Motor neuron (in vitro differentiated cells): ENCODE measurements around the gene PIK3CB. TPM values are rescaled to one million over a fixed set of nuclear protein-coding genes. Genes with fewer than 3 reads are reported as not detected.

ENCODE experiments used
- ATAC-seq, 8 experiments: fragments of 200-7000 bp; cut with Tn5 transposase; replicated peaks in 6 of 8; 2 replicates each; pipeline ENCODE4 v1.8.0; 2021; ENCODE audit warnings: mild to moderate bottlenecking in 8 of 8, moderate library complexity in 8 of 8
- H3K27ac ChIP-seq, 2 donors: fragments of 250-450 bp; sonication (Bioruptor Pico); 2 replicates each; pipeline ENCODE4 v1.9.0; 2021; ENCODE audit warnings: antibody characterized with exemption in 2 of 2, mild to moderate bottlenecking in 2 of 2, moderate library complexity in 1 of 2
- H3K4me1 ChIP-seq, 2 donors: fragments of 250-450 bp; sonication (Bioruptor Pico); replicated peaks in 1 of 2; 2 replicates each; pipeline ENCODE4 v1.6.1; 2021; ENCODE audit warnings: antibody characterized with exemption in 2 of 2, mild to moderate bottlenecking in 2 of 2, moderate library complexity in 1 of 2
- H3K4me3 ChIP-seq, 5 donors: fragments of 250-450 bp; sonication (Bioruptor Pico); 2 replicates each; pipeline ENCODE4 v1.9.0; 2021; ENCODE audit warnings: antibody characterized with exemption in 5 of 5, mild to moderate bottlenecking in 5 of 5, moderate library complexity in 4 of 5
- WGBS, 10 experiments: fragments of 450-650 bp; shearing (Covaris generic); methylation state at CpG; one replicate each; pipeline ENCODE4 v1.0.0; 2022; 5-methylcytosine and 5-hydroxymethylcytosine counted together
- in situ Hi-C, 9 experiments: fragments of 400-800 bp; cut with MboI; loops; one replicate each; pipeline ENCODE4 v1.15.0; 2021; ENCODE audit warnings: low sequenced_read_pairs in 9 of 9, low pct_unique_long_range_greater_than_20kb in 2 of 9; ENCODE audit not compliant: unreplicated experiment in 9 of 9
- total RNA-seq, 8 experiments: library from RNA; unstranded; fragments of 300-600 nt; gene quantifications; 2 replicates each; pipeline versions ENCODE4 v1.2.3 to v1.2.4, GENCODE V29; 2022

PIK3CB gene
- total RNA-seq, result 10 to 100 TPM in 4 of 8 experiments, 1 to 10 TPM in 4; 5.8 to 21.0 (median 10.6) TPM

DNA sequence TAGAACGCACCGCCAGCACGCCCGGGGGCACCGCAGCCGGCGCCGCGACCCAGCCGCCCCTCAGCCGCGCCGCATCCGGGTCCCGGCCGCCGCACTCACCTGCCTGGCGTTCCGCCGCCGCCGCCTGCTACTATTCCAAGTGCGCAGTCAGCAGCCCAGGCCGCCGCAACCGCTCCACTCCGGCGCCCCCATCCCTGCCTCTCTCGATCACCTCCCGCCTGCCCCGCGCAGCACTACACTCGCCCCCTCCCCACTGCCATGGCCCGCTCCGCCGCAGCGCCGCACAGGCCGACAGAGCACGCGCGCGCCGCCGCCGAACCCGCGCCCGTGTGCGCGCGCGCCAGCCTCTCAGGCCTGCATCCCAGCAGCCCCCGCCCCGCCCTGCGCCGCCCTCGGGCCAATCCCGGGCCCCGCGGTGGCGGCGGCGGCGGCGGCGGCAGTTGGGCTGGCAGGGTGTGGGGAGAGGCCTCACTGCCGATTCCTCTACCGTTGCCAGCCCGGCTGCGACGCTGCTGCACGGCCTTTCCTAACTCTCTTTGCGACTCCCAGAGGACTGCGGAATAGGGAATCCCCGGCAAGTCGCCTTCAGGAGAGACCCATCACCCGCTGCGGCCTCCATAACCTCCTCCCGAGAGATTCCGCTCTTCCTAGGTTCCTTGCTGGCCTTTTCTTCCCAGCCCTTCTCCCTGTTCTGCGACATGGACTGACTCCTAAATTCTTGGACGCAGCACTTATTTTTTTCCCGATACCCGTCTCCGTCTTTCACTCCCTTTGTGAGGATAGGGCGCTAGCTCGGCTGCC lies at the start of gene PIK3CB:
TSS of gene PIK3CB (minus strand) at position 333 of the 801 bp plus-strand sequence. CDS start 75,585 bp downstream, outside the sequence.
- H3K27ac ChIP-seq, result peak within 1 kb of the TSS; percentile 88 to 91
- peak; percentile 89 to 95 (median 94) for ATAC-seq
- H3K4me3 ChIP-seq, result peak within 1 kb of the TSS; percentile 55 to 85 (median 71)
- 0 to 9% (median 5%) methylated on average over 2 to 17 of the region's 88 CpGs; no CpG with 5 or more reads in 3 of the 10 experiments for WGBS, 10 experiments
- peaks cover 2 to 5% of the 10 kb centered on the region in 2 donors for H3K4me1 ChIP-seq
- in situ Hi-C loops, result no loop called here

DNA sequence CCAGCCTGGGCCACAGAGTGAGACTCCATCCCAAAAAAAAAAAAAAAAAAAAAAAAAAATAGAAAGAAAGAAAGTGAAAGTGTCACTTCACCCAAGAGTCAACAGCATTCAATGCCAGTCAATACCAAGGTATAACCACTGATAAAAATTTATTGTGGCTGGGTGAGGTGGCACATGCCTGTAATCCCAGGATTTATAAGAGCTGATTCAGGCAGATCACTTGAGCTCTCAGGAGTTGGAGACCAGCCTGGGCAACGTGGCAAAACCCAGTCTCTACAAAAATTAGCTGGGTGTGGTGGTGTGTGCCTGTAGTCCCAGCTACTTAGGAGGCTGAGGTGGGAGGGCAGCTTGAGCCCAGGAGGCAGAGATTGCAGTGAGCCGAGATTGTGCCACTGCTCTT lies 46.5 kb upstream of the PIK3CB start:
- ATAC-seq, result no peak

GRCh38 chr3:138879541-138880380 lies 45.0 kb upstream of the PIK3CB start:
- no peak for ATAC-seq
- in situ Hi-C loops, result no loop called here
- no peak overlapping the region for H3K27ac ChIP-seq
- 14 to 100% (median 69%) methylated on average over 1 to 8 of the region's 14 CpGs; no CpG with 5 or more reads in 2 of the 10 experiments for WGBS, 10 experiments
- no peak overlapping the region for H3K4me3 ChIP-seq
- H3K4me1 ChIP-seq, result no peaks in the 10 kb centered on the region

More for the DNA sequence above, 46.5 kb upstream of the PIK3CB start:
- Histone ChIP-seq H3K4me3 (no peak overlapping the region), H3K4me1 (no peaks in the 10 kb centered on the region), H3K27ac (no peak overlapping the region)
- in situ Hi-C loops, result no loop called here
- 0 to 100% (median 50%) methylated on average over 1 of the region's 2 CpGs; no CpG with 5 or more reads in 3 of the 10 experiments for WGBS, 10 experiments

GRCh38 chr3:138877226-138877625 lies 42.5 kb upstream of the PIK3CB start:
- no peak for ATAC-seq
- no peak overlapping the region for H3K4me3 ChIP-seq
- WGBS, 10 experiments, result 29 to 100% (median 96%) methylated on average over 1 to 2 of the region's 2 CpGs; no CpG with 5 or more reads in 6 of the 10 experiments

GRCh38 chr3:138875754-138876664 lies 41.3 kb upstream of the PIK3CB start:
- Histone ChIP-seq H3K4me3 (no peak overlapping the region), H3K4me1 (no peaks in the 10 kb centered on the region), H3K27ac (no peak overlapping the region)
- in situ Hi-C loops, result no loop called here
- ATAC-seq, result no peak
- 60 to 100% (median 80%) methylated on average over 1 to 8 of the region's 12 CpGs; no CpG with 5 or more reads in 1 of the 10 experiments for WGBS, 10 experiments

More at GRCh38 chr3:138877226-138877625, 42.5 kb upstream of the PIK3CB start:
- in situ Hi-C loops, result no loop called here
- no peak overlapping the region for H3K27ac ChIP-seq
- H3K4me1 ChIP-seq, result no peaks in the 10 kb centered on the region

DNA sequence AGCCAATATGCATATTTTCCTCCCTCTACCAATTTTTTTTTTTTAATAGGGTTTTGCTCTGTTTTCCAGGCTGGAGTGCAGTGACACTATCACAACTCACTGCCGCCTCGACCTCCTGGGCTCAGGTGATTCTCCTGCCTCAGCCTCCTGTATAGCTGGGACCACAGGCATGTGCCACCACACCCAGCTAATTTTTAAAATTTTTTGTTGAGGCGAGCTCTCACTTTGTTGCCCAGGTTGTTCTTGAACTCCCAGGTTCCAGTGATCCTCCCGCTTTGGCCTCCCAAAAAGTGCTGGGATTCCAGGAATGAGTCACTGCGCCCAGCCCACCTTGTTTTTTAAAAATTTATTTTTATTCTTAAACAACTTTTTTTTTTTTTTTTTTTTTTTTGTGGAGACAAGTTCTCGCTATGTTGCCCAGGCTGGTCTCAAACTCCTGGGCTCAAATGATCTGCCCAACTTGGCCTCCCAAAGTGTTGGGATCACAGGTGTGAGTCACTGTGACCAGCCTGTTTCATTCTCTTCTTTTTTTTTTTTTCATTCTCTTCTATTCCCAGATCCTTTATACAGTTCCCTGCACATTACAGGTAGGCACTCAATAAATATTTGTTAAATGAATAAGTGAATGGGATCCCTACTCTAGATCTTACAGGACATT lies 40.5 kb upstream of the PIK3CB start:
- Histone ChIP-seq H3K4me1 (no peaks in the 10 kb centered on the region), H3K4me3 (no peak overlapping the region), H3K27ac (no peak overlapping the region)
- in situ Hi-C loops, result no loop called here
- 37 to 100% (median 83%) methylated on average over 2 to 6 of the region's 6 CpGs for WGBS, 10 experiments
- ATAC-seq, result no peak

- WGBS, 10 experiments, result 70 to 100% (median 84%) methylated on average over 1 to 10 of the region's 10 CpGs
- Histone ChIP-seq H3K4me3 (no peak overlapping the region), H3K27ac (no peak overlapping the region), H3K4me1 (no peaks in the 10 kb centered on the region)
- no peak for ATAC-seq
- in situ Hi-C loops, result no loop called here
These were observed 38.9 kb upstream of the PIK3CB start for GRCh38 chr3:138873471-138874278.

DNA sequence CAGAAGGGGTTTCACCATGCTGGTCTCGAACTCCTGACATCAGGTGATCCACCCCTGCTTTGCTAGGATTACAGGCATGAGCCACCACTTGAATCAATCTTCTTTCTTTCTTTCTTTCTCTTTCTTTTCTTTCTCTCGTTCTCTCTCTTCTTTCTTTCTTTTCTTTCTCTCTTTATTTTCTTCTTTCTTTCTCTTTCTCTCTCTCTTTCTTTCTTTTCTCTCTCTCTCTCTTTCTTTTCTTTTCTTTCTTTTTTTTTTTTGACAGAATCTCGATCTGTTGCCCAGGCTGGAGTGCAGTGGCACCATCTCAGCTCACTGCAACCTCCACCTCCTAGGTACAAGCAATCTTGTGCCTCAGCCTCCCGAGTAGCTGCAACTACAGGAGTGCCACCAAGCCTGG lies 37.9 kb upstream of the PIK3CB start:
- 47 to 100% (median 84%) methylated on average over 2 to 4 of the region's 4 CpGs for WGBS, 10 experiments
- no peak overlapping the region for H3K4me3 ChIP-seq
- ATAC-seq, result no peak
- no peaks in the 10 kb centered on the region for H3K4me1 ChIP-seq
- H3K27ac ChIP-seq, result no peak overlapping the region
- in situ Hi-C loops, result no loop called here

DNA sequence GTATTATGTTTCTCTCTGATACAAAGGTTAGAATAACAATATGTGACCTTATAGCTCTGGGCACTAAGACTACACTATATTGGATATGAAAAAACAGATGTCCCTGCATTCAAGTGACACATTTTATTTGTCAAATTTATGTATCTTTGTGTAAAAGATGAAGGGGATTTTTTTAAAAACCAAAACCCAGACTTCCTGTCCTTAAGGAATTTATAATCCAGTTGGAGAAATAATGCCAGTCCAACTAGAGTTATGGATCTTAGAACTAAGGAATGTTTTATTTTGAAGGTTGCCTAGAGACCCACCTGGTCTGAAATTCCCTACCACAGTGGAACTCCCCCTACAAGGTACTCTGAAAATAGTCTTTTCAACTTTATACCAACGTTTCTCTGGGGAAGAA lies 33.3 kb upstream of the PIK3CB start:
- no peak overlapping the region for H3K4me3 ChIP-seq
- peaks cover 6 to 8% of the 10 kb centered on the region in 2 donors for H3K4me1 ChIP-seq
- no peak overlapping the region for H3K27ac ChIP-seq
- WGBS, 10 experiments, result 0 to 67% (median 29%) methylated on average over 1 of the region's 1 CpG; no CpG with 5 or more reads in 1 of the 10 experiments
- in situ Hi-C loops, result no loop called here
- ATAC-seq, result peak in 1 of 8 experiments; percentile 66

DNA sequence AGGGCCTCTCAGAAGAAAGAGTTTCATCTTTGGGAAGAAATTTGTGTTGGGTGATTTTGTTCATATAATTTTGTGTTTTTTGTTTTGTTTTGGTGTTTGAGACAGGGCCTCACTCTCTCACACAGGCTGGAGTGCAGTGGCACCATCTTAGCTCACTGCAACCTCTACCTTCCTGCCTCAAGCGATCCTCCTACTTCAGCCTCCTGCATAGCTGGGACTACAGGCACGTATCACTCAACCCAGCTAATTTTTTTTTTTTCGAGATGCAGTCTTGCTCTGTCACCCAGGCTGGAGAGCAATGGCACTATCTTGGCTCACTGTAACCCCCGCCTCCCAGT lies 29.0 kb upstream of the PIK3CB start:
- in situ Hi-C loops, result no loop called here
- Histone ChIP-seq H3K27ac (no peak overlapping the region), H3K4me1 (peaks cover 15 to 23% of the 10 kb centered on the region in 2 donors), H3K4me3 (no peak overlapping the region)
- peak in 5 of 8 experiments; percentile 2 to 62 (median 53) for ATAC-seq
- WGBS, 10 experiments, result 88 to 100% (median 100%) methylated on average over 1 to 2 of the region's 4 CpGs; no CpG with 5 or more reads in 3 of the 10 experiments

DNA sequence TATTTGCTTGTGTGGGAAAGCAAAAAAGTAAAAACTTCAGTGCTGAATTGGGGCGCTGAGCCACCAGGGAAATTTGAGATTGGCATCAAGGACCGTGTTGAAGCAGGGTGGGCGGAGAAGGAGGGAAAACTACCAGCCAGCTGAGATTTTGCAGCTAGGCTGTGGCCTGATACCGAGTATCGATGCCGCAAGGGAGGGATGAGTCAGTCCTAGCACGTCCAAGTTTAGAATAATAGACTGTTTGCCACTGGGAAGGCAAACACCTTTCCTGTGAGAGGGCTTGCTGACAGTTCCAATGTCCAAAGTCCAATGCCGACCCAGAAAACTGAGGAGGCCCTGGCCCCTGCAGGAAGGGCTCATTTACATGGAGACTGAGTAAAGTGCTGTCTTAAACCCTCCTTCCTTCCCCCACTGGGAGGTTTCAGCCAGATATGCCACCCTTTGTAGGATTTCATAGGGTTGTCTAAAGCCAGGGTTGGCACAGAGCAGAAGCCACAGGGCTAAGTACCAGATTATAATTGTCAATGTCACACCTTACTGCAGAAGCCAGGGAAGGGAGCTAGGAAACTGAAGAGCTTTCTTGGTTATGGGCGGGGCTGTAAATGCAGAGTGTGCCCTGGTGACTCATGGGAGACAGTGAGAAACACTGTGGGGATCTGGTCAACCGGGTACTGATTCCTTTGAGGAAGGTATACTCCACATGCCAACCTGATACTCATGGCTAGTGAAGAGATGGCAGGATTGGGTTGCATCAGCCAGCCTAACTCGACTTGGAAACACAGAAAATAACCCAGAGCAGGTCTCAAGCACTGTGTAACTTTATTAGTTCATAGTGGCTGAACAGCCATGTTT lies 28.4 kb upstream of the PIK3CB start:
- in situ Hi-C loops, result no loop called here
- 10 to 30% (median 16%) methylated on average over 2 to 9 of the region's 11 CpGs; no CpG with 5 or more reads in 2 of the 10 experiments for WGBS, 10 experiments
- Histone ChIP-seq H3K4me1 (peaks cover 15 to 23% of the 10 kb centered on the region in 2 donors), H3K27ac (no peak overlapping the region), H3K4me3 (no peak overlapping the region)
- peak; percentile 83 to 98 (median 90) for ATAC-seq
